Fibroblast of the aortic adventitia (primary cell): ENCODE results near the gene ERICH2. TPM values are rescaled to one million over a fixed set of nuclear protein-coding genes. Genes with fewer than 3 reads are reported as not detected.
"Not testable (repeated sequence)": the region's sequence is repeated elsewhere in the genome, so short reads cannot be mapped to it uniquely, and the experiment has no call there.

Experiments used
- DNase-seq: peaks from one replicate; pipeline ENCODE4 v3.0.0-alpha.2; 2010; ENCODE audit warnings: low read depth
- H3K4me3 ChIP-seq: 2 replicates; pipeline ENCODE4 v1.5.1; 2011; ENCODE audit warnings: low read depth, mild to moderate bottlenecking, control low read depth, low read length, moderate library complexity
- total RNA-seq: library from RNA; depleted of rRNA; stranded (reverse); fragments of >200 nt; gene quantifications from 2 replicates; pipeline ENCODE4 v1.2.3, GENCODE V29; 2012; ENCODE audit warnings: low replicate concordance
- TF ChIP-seq, protein P1 (sequence below): IDR thresholded peaks from 2 replicates; pipeline ENCODE4 v1.5.1; 2011; ENCODE audit warnings: mild to moderate bottlenecking, low read length, control low read depth, inconsistent platforms; ENCODE audit not compliant: insufficient read depth

The ERICH2 gene, protein sequence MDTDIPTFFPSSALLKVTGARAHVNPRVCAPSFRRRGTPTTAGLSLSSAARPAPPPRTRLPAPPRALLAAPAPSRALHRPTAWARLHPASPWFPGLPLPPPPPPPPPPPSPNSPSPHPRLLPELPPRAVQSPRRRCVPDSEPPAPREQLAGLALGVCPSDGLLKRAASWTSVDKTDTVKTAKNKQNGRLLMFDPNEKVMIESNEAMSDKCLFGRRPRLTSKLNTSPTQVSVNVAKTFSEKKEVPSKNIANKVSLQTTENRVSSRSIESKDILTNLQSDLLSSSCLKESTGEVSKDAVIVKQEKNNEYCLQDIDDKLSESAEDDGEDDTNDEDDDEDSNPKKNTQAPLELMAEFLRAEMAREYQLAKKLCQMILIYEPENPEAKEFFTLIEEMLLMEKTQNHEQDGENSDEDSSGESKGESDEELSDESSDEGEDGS
- 4.0 TPM in 1 of 2 replicates, not detected in the other for total RNA-seq

DNA sequence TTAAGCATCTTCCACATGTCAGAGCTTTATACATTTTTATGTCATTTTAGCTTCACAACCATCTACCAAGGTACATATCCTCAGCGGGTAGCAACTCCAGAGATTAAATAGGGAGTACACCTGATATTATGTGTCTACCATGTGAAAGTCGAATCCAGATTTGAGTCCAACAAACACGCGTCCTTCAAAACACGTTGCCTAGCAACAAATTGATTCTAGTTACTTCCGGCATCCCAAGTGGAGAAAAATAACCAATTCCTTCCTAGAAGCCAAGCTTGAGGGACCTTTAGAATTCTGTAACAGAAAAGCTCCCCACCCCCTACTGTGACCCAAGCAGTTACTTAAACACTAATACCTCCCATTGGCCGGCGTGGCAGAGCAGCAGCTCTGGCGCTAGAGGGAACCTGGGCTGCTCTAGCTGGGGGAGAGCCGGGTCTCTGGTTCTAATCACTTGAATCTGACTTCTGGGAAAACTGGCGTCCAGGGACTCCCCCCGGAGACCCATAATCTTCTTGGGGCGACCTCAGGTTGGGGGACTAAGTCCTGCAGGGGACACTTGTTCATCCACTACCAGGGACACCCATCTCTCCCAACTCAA lies at the start of gene ERICH2:
TSS of gene ERICH2 (plus strand) at position 371 of the 598 bp plus-strand sequence. CDS start 304 bp downstream, outside the sequence.
- peak within 1 kb of the TSS; percentile 68 for H3K4me3 ChIP-seq
- TF ChIP-seq, protein P1, sequence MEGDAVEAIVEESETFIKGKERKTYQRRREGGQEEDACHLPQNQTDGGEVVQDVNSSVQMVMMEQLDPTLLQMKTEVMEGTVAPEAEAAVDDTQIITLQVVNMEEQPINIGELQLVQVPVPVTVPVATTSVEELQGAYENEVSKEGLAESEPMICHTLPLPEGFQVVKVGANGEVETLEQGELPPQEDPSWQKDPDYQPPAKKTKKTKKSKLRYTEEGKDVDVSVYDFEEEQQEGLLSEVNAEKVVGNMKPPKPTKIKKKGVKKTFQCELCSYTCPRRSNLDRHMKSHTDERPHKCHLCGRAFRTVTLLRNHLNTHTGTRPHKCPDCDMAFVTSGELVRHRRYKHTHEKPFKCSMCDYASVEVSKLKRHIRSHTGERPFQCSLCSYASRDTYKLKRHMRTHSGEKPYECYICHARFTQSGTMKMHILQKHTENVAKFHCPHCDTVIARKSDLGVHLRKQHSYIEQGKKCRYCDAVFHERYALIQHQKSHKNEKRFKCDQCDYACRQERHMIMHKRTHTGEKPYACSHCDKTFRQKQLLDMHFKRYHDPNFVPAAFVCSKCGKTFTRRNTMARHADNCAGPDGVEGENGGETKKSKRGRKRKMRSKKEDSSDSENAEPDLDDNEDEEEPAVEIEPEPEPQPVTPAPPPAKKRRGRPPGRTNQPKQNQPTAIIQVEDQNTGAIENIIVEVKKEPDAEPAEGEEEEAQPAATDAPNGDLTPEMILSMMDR, result no peak
- peak; percentile 20 for DNase-seq

DNA sequence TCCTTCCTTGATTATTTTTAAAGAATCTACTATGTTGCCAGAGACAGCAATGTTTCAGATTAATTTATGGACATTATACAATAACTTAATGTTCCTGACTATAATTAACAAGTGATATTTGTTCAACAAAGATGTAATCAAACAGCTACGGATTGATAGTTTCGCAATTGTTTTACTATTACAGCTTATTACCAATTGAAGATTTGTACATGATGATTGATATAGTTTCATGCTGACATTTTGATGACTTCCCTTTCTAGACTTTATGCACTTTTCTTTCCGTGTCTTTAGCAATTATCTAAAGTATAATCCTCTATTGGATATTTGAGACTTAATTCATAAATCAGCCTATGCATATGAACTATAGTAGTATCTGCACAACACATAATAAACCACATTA lies 48.5 kb upstream of the ERICH2 start:
- TF ChIP-seq, protein P1, result no peak
- H3K4me3 ChIP-seq, result no peak overlapping the region
- DNase-seq, result no peak

DNA sequence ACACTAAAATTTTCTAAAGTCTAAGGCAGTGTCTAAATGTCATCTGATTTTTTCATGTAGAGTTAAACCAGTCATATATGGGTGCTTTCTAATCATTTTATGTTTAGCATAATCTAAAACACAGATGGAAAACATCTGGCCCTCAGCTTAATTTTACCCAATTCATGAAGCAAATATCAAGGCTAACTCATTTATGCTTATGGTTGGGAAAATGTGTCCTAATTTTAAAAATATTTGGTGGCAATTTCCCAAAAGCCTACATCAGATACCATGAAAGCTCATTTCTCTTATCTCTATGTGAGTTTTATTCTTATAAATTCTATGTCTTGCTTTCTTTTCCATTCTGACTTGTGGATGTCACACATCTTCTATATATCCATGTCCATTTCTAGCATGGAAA lies 47.9 kb upstream of the ERICH2 start:
- no peak overlapping the region for H3K4me3 ChIP-seq
- no peak for DNase-seq
- TF ChIP-seq, protein P1, result no peak

DNA sequence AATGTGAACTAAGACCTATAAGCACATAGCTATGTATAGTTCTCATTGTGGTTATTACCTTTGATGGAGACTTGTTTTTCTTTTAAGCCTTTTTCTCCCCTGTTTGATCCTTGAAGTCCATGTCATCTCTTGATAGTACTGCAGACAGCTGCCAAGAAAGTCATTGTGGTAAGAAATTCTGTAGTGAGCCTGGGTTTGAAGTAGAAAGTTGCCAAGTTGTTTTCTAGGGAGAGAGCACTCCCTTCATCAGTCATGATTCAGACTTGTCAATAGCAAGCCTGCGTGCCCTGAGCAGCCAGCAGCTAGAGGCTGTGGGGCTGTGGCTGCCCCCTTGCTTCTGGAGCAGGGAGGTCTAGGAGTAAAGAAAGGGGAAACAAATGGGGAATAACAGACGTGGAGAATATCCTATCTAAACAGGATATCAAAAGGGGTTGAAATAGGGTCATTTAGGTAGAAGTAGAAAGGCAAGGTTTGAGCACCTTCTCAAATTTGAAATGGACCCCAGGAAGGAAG lies 46.7 kb upstream of the ERICH2 start:
- no peak for DNase-seq
- no peak overlapping the region for H3K4me3 ChIP-seq
- TF ChIP-seq, protein P1, result no peak

DNA sequence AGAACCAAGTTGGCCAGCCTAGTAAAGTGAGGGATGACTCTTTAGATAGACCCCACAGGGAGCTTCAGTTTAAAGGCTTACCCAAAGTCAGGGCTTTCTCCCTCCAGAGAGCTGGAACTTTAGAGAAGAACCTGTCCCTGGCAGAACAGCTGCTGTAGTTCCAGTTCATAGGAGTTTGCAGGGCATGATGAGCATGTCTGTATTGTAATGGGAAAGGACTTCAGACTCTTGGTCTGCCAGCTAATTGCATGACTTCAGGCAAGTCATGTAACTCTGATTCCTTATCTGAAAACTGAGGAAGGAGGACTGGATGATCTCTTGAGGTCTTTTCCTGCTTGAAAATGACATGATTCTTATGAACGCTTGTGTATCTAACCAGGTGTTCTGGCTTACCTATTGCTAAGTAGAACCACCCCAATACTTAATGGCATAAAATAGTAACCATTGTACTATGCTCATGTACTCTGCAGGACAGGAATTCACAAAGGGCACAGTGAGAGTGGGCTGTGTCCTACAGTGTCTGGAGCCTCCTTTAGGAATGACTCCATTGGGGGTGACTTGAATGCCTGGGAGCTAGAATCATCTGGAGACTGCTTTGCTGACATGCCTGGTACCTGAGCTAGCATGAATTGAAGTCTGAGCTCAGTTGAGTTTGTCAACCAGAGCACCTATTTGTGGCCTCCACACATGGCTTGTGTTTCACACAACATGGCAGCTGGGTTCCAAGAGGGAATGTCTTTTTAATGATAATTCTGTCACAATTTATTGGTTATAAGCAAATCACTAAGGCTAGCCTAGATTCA lies 36.2 kb upstream of the ERICH2 start:
- DNase-seq, result no peak
- no peak overlapping the region for H3K4me3 ChIP-seq
- TF ChIP-seq, protein P1, result no peak

DNA sequence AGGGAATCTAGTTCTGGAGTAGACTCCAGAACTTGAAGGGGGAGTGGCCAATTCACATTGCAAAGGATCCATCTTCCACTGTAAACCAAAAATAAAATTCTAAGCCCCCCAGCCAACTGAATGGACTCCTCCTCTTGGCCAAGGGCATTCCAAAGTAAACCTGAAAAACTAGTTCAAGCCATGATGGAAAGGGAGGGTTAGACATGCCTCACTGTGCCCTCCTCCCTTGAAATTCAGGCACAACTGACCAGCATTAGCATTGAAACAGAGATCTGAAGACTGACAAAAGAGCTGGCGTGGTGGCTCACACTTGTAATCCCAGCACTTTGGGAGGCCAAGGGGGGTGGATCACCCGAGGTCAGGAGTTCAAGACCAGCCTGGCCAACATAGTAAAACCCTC lies 35.6 kb upstream of the ERICH2 start:
- DNase-seq, H3K4me3 ChIP-seq: not testable (repeated sequence)
